GM19099 (cell line): ENCODE measurements around the gene GUCY2D.

Source experiments
- POLR2A ChIP-seq: IDR thresholded peaks from 3 replicates; pipeline ENCODE4 v1.6.1; 2011; ENCODE audit warnings: low read depth; ENCODE audit not compliant: insufficient read length; ENCODE audit errors: extremely low read depth

The GUCY2D gene

GRCh38 chr17:8044819-8045810 lies 42.7 kb downstream of the GUCY2D start:
- no peak for TF ChIP-seq POLR2A

DNA sequence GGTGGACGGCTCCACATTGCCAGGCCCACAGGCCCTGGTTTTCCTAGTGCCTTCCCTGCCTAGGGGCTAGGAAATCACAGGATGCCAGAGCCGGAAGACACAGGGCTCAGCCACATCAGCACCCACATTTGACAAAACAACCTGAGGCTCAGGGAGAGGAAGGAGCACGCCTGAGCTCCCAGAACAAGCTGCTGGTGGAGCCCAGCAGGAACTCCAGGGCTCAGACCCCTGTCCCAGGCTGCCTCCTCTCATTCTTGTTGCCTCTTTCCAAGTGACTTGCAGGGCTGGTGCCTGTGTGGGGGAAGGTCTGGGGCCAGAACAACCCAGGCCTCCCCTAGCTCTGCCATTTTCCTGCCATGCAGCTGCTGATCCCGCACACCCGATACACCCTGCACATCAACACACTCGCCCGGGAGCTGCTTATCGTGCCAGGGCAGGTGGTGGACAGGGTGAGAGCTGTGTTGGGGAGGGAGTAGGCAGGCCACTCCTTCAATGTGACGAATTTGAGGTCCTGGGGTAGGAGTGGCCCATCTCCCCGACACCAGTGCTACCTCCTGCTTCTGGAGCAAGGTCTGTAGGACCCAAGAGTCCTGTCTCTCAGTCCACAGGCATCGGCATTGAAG lies 44.0 kb downstream of the GUCY2D start:
- no peak for TF ChIP-seq POLR2A

GRCh38 chr17:8046929-8047768 lies 44.7 kb downstream of the GUCY2D start:
- TF ChIP-seq POLR2A: no peak

DNA sequence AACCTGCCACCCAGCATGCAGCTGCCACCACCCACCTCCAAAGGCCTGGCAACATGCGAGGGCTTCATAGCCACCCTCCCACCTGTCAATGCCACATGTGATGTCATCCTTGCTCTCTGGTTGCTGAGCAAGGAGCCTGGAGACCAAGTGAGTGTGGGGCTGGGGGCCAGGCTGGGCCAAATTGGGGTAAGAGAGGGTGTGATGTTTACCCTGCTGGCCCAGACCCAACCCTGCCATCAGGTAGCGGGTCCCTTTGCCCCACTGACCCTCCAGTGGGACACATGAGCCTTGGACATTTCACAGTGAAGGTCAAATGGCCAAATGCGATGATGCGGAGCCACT lies 45.3 kb downstream of the GUCY2D start:
- TF ChIP-seq POLR2A: no peak

DNA sequence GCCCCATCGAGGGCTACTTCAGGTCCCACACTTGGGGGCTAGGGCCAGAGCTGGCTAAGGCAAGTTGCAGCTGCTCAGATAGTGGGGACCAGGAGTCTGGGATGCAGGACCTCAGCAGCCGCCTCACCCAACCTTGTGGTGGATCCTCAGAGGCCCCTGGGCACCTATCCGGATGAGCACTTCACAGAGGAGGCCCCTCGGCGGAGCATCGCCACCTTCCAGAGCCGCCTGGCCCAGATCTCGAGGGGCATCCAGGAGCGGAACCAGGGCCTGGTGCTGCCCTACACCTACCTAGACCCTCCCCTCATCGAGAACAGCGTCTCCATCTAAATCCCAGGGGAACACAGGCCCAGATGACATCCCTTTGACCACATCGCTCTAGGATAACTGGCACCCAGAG lies 45.8 kb downstream of the GUCY2D start:
- no peak for TF ChIP-seq POLR2A

DNA sequence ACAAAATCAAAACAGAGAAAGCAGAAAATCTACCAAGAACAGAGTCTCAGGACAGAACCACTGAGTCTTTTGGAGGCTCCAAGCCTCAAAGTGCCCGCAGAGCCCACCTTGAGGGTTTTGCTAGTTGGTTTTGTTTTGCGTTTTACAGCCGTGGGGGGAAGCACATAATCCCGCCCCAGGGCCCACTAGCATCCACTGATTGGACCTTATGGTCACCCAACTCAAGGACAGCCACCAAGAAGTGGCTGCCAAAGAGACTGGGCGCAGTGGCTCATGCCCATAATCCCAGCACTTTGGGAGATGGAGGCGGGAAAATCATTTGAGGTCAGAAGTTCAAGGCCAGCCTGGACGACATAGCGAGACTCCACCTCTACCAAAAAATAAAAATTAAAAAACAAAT lies 46.3 kb downstream of the GUCY2D start:
- TF ChIP-seq POLR2A: no peak

GRCh38 chr17:8051831-8052230 lies 49.4 kb downstream of the GUCY2D start:
- no peak for TF ChIP-seq POLR2A

DNA sequence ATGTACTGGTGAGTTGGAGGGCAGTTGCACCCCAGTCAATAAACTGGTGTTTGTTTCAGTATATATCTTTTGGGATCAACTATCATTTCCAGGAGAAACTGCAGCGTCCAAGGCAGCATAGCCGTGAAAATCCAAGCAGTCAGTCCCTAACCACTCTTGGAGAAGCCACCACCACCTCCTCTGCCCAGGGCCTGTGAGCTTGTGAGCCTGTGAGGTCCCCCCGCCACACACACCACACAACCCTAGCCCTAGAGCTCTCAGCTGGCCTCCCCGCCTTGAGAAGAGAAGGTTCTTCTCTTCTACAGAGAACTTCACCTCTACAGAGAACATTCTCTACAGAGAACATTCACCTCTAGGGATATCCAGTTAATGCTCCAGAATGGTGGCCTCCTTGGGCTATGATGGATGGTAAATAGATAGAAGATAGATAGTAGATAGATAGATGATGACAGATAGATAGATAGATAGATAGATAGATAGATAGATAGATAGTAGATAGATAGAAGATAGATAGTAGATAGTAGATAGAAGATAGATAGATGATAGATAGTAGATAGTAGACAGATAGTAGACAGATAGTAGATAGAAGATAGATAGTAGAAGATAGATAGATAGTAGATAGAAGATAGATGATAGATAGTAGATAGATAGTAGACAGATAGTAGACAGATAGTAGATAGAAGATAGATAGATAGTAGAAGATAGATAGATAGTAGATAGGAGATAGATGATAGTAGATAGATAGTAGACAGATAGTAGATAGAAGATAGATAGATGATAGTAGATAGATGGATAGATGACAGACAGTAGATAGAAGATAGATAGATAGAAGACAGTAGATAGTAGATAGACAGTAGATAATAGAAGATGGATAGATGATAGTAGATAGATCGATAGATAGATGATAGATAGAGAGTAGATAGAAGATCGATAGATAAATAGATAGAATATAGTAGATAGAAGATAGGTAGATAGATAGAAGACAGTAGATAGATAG lies 50.1 kb downstream of the GUCY2D start:
- no peak for TF ChIP-seq POLR2A

- TF ChIP-seq POLR2A: no peak
Measured at GRCh38 chr17:8053600-8053999, 51.2 kb downstream of the GUCY2D start.

- TF ChIP-seq POLR2A: no peak
Measured at GRCh38 chr17:8055851-8056231, 53.4 kb downstream of the GUCY2D start.

GRCh38 chr17:8056232-8056975 lies 54.0 kb downstream of the GUCY2D start:
- peak; percentile 28 for TF ChIP-seq POLR2A

DNA sequence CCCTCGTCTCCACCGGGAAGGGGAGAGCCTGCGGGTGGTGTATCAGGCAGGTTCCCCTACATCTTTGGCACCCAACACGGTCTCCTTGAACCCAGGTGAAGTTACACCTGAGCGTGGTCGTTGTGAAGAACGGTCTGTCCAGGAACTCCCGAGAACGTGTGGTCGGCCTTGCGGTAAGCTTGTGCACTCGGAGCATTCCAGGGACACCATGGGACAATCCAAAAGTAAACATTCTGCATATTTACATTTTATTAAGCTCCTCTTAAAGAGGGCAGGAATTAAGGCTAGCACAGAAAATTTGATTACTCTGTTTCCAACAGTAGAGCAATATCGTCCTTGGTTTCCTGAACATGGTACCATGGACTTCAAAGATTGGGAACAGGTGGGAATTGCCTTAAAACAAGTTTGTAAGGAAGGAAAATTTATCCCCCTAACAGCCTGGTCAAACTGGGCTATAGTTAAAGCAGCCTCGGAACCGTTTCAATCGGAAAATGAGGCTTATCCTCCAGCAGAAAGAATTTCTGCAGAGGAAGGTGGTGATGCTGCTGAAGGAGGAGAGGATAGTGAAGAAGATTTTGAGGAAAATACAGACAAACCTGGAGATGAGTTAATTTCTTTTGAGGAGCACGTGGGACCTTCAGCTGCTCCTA lies 54.7 kb downstream of the GUCY2D start:
- TF ChIP-seq POLR2A: no peak

GRCh38 chr17:8057691-8058114 lies 55.3 kb downstream of the GUCY2D start:
- no peak for TF ChIP-seq POLR2A
